22Rv1 (cell line): Measurements from ENCODE around the gene EPB41.

Source experiments
- ZFX ChIP-seq: fragments of 450-650 bp; IDR thresholded peaks from 2 replicates; pipeline ENCODE4 v1.6.1; 2017; ENCODE audit warnings: antibody characterized with exemption, borderline replicate concordance
- TF ChIP-seq, protein P1 (sequence below): fragments of 450-650 bp; IDR thresholded peaks from 2 replicates; pipeline ENCODE4 v1.5.1; 2017; ENCODE audit warnings: mild to moderate bottlenecking

DNA sequence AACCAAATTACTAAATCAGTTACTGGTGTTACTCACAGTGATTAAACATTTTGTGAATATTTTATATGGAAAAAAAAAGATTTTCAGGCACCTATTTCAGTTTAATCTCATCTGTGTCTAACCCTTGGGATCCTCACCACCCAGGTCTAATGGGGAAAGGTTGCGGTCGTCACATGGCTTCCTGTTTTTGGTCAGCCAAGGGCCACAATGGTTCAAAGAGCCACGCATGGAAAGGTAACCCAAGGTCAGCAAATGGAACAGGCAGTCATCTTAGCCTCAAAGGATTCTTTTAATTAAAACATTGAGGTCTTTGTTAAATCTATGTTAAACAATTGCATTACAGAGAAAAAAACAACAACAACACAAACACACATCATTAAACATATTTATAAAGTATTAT lies 245.4 kb downstream of the EPB41 start:
- TF ChIP-seq, protein P1, sequence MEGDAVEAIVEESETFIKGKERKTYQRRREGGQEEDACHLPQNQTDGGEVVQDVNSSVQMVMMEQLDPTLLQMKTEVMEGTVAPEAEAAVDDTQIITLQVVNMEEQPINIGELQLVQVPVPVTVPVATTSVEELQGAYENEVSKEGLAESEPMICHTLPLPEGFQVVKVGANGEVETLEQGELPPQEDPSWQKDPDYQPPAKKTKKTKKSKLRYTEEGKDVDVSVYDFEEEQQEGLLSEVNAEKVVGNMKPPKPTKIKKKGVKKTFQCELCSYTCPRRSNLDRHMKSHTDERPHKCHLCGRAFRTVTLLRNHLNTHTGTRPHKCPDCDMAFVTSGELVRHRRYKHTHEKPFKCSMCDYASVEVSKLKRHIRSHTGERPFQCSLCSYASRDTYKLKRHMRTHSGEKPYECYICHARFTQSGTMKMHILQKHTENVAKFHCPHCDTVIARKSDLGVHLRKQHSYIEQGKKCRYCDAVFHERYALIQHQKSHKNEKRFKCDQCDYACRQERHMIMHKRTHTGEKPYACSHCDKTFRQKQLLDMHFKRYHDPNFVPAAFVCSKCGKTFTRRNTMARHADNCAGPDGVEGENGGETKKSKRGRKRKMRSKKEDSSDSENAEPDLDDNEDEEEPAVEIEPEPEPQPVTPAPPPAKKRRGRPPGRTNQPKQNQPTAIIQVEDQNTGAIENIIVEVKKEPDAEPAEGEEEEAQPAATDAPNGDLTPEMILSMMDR = no peak
- no peak for TF ChIP-seq ZFX
